AG08396 (cell line): ENCODE data around the gene NIM1K.
"Not testable (repeated sequence)": the region's sequence is repeated elsewhere in the genome, so short reads cannot be mapped to it uniquely, and the experiment has no call there.

Source experiments
- DNase-seq: peaks from one replicate; pipeline ENCODE4 v3.0.0; 2012; ENCODE audit warnings: low spot score, mixed read lengths

The NIM1K gene

DNA sequence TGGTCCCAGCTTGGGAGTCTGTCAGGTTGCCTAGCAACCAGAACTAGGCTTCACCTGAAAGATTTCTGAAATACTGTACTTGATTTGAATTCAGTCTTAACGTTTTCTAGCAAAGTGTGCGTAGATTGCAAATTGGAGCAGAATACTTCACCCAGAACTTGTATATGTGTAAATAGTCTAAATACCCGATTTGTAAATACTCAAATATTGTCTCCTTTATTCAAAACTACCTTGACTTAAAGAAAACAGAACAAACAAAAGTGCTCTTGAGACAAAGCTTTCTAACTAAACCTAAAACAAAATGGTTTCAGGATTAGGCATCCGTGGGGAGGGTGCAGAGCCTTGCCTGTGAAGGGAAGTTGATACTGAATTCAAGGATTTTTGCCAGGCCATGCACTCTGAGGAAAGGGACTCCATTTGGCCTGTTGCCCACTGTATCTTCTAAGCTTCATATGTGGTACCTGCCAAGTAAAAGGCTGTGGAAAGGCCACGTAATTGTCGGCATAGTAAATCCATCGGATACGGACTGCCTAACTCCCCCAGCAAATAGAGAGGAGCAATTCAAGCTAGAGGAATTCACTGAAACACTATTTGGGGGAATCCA, 121.9 kb downstream of the NIM1K start:
- DNase-seq: no peak

- no peak for DNase-seq
These were observed 122.7 kb downstream of the NIM1K start for GRCh38 chr5:43314724-43315123.

DNA sequence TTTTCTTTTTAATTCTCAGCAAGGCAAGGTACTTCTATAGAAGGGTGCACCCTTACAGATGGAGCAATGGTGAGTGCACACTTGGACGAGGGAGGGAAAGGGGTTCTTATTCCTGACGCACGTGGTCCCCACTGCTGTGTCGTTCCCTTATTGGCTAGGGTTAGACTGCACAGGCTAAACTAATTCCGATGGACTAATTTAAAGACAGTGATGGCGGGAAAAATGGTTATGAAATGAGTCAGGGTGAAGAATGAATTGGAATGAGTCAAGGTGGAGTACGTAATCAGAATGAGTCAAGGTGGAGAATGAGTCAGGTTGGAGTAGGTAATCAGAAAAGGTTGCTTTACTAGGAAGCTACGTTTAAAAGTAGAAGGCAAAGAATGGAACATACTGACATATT, 123.2 kb downstream of the NIM1K start:
- DNase-seq: no peak

DNA sequence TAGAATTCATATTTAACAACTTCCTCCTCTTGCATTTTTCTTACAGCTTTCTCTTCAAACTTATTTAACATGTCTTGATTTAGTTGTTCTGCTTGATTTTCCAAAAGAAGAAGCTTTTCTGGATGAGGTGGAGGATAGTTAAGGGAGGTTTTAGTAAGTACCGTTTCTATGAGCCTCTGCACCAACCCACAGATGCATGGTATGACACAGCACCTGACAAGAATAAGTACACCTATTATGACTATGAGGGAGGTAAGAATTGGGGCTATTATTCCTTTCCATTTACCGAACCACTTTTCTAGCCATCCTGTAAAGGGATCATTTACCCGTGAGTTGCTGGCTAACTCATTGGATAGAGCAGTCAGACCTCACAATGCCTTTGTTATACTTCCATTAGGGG, 123.7 kb downstream of the NIM1K start:
- no peak for DNase-seq

DNA sequence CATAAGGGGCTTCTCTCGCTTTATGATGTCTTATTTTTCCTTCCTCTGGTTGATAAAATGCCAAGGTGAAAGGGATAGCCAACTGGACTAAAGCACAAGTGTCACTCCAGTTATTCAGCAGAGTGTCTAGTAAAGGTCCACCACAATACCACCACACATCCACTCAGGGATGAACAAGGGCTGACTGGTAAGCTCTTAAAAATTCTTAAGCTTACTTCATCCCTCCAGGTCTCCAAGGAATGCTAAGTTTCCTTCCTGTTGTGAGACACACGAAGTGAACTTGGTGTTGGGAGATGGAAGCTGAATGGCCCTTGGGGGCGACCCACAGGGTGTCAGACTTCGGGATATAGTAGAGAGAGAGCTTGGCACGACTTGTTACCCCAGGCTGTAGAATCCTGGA, 124.4 kb downstream of the NIM1K start:
- DNase-seq: no peak

- DNase-seq: no peak
These were observed 128.8 kb downstream of the NIM1K start for GRCh38 chr5:43320846-43321245.

DNA sequence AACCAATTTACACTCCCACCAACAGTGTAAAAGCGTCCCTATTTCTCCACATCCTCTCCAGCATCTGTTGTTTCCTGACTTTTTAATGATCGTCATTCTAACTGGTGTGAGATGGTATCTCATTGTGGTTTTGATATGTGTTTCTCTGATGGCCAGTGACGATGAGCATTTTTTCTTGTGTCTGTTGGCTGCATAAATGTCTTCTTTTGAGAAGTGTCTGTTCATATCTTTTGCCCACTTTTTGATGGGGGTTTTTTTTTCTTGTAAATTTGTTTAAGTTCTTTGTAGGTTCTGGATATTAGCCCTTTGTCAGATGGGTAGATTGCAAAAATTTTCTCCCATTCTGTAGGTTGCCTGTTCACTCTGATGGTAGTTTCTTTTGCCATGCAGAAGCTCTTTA, 131.5 kb downstream of the NIM1K start:
- DNase-seq: not testable (repeated sequence)

GRCh38 chr5:43325624-43326023, 133.6 kb downstream of the NIM1K start:
- not testable (repeated sequence) for DNase-seq
